Mucosa of gallbladder (tissue), 1 donor: ENCODE data around the gene KLC3. TPM values are rescaled to one million over a fixed set of nuclear protein-coding genes. Genes with fewer than 3 reads are reported as not detected.
"Not testable (repeated sequence)": the region's sequence is repeated elsewhere in the genome, so short reads cannot be mapped to it uniquely, and the experiment has no call there.

Experiments
- DNase-seq: peaks from one replicate; pipeline ENCODE4 v3.0.0-alpha.2; 2020; ENCODE audit warnings: low spot score
- total RNA-seq: library from RNA; stranded (reverse); gene quantifications from one replicate; pipeline ENCODE4 v1.2.1, GENCODE V29; 2021
- donor health status: DM: no; HTN: no; CAD: no.

KLC3 gene
- 0.23 TPM for total RNA-seq

DNA sequence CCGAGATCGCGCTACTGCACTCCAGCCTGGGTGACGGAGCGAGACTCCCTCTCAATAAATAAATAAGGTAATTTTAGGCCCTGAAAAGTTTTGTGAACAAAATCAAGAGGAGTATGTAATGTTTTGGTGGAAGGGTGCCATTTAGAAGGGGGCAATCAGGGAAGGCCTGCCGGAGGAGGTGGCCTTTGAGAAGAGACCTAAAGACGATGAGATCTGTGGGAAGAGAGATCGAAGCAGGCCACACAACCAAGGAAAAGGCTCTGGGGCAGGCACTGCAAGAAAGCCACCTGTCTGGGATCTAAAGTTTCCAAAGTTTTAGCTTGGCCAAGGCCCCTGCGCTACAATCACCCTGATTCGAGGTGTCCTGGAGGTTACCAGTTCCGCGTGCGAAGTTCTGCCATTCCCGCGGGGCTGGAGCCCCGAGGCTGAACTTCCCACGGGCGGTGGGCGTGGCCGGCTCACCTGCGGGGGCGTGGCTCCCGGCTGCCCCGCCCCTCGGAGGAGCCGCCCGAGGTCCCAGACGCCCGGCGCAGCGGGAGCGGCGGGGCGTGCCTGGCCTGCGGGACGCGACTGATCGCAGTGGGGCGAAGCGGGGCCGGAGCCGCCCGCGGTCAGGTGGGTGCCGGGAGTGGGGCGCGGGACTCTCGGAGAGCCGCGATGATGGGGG, at the start of gene KLC3:
Gene KLC3, plus strand, starts transcription at position 519 of the 667 bp plus-strand sequence. CDS start 4,792 bp downstream, outside the sequence.
- peak; percentile 24 for DNase-seq

DNA sequence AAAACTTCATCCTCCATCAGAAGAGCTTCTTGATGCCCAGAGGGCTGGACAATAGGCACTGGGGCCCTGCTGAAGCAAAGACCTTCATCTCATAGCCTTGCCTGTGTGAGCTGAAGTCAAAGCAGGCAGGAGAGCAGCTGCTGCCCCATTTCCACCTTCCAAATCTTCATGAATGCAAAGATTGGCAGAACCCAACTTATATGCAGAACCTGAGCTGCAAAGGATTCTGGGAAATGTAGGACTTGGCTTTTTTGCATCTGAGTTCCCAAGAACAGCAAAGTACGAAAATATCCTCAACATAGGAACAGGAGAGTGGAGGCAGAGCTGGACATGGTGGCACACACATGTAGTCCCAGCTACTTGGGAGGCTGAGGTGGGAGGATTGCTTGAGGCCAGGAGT, 48.7 kb upstream of the KLC3 start:
- no peak for DNase-seq

DNA sequence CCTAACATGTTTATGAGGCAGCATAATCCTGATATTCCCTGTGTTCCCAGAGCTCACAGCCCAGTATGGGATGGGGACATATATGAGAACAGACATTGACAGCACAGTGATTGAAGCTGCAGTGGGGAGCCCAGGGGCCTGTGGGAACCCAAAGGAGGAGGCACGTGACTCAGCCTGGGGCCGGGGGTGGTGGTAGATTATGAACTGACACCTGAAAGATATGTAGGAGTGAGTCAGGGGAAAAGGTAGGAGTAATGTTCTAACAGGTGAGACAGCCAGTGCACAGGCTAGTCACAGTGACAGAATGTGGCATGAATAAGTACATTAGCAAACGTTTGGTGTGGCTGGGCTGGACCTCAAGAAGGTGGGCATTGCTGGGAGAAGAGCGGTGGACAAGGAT, 46.9 kb upstream of the KLC3 start:
- no peak for DNase-seq

DNA sequence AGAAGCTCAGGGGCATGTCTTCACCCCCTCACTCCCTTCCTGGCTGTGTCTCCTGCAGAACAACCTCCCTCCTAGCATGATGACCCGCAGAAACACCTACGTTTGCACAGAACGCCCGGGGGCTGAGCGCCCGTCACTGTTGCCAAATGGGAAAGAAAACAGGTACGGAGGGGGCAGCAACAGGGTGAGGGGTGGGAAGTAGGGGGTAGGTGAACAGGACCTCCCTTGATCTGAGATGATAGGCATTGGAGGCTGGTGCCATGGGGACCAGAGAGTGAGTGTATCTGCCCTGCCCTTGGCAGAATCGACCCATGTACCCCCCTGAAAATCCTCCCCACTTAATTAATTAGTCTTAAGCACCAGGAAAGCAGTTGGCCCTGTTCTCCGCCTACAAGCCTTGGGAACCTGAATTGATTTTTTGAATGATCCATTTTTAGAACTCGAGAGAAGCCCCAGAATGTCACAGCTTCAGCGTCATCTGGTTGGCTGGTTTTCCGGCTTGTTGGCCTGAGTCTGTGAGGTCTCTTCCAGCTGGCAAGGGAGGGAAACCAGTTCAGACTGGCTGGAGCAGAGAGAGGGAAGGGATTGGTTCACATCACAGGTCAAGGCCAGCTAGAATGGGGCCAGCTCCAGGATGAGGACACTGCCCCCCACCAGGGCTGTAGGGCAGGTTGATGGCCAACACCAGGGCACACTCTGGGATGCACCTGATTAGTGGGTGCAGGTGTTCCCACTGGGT, 46.1 kb upstream of the KLC3 start:
- DNase-seq: peak; percentile 82

DNA sequence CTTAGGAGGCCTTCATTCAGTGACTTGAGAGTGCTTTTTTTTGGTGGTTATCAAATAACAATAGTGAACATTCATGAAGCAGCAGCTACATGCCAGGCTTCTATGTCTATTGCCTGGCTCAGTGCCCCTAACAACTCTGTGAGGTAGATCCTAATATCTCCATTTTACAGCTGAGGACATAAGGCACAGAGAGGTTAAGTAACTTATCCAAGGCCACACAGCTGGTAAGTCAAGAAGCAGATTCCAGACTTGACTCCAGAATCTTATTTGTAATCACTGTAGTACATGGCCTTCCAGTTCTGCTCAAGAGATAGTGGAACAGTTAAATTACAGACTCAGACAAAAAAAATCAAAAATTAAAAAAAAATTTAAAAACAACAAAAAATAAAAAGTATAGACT, 44.7 kb upstream of the KLC3 start:
- DNase-seq: no peak

DNA sequence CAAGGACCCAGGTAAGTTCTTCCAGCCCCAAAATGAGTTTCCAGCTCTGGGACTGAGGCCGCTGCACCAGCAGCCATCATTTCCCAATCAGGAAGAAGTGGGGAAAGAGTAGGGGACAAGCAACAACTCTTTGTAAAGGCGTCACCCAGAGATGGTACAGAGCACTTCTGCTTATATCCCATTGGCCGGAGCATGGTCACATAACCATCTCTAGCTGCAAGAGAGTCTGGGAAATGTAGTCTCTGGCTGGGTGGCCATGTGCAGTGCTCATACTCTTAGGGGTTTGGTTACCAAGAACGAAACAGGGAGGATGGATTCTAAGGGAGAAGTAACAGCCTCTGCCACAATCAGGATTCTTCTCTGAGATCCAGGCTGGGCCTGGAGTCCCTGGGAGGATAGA, 44.2 kb upstream of the KLC3 start:
- DNase-seq: no peak

DNA sequence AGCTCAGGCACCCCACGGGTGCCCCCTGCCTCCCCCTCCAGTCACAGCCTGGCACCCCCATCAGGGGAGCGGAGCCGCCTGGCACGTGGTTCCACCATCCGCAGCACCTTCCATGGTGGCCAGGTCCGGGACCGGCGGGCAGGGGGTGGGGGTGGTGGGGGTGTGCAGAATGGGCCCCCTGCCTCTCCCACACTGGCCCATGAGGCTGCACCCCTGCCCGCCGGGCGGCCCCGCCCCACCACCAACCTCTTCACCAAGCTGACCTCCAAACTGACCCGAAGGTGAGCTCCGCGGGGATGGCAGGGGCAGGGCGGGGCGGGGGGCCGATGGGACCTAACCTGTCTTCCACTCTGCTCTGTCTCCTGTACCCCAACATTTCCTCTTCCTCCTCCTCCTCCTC, 42.9 kb upstream of the KLC3 start:
- DNase-seq: no peak

DNA sequence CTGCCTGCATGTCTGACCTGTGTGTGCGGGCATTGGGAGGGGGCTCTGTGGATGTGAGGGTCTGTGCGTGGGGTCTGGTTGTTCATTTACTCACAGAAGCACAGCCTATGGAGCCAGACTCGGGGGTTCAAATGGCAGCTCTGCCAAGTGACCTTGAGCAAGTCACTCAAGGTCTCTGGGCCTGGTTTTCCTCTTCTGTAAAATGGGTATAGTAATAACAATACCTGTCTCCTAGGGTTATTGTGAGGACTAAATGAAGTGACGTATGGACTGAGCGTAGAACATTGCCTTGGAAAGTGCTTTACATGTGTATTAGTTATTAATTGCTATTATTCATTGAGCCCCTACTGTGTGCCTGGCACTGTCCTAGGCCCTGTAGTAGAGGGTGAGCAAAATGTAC, 42.3 kb upstream of the KLC3 start:
- DNase-seq: no peak

DNA sequence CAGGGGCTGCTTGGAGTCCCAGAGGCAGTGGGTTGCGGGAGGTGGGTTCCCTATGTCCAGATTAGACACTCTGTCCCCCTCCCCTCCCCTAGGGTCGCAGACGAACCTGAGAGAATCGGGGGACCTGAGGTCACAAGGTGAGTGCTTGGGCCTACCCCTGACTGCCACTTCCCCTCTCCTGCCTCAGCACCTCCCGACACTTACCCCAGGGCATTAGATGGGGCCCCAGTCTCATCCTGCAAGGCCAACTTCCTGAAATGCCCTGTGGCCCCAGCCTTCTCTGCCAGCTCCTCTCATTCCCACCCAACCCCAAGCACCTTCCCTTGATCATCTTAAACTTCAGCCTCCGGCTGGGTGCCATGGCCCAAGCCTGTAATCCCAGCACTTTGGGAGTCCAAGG, 40.8 kb upstream of the KLC3 start:
- DNase-seq: no peak

DNA sequence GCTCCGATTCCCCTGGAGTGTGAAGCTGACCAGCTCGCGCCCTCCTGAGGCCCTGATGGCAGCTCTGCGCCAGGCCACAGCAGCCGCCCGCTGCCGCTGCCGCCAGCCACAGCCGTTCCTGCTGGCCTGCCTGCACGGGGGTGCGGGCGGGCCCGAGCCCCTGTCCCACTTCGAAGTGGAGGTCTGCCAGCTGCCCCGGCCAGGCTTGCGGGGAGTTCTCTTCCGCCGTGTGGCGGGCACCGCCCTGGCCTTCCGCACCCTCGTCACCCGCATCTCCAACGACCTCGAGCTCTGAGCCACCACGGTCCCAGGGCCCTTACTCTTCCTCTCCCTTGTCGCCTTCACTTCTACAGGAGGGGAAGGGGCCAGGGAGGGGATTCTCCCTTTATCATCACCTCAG, 38.1 kb upstream of the KLC3 start:
- no peak for DNase-seq

DNA sequence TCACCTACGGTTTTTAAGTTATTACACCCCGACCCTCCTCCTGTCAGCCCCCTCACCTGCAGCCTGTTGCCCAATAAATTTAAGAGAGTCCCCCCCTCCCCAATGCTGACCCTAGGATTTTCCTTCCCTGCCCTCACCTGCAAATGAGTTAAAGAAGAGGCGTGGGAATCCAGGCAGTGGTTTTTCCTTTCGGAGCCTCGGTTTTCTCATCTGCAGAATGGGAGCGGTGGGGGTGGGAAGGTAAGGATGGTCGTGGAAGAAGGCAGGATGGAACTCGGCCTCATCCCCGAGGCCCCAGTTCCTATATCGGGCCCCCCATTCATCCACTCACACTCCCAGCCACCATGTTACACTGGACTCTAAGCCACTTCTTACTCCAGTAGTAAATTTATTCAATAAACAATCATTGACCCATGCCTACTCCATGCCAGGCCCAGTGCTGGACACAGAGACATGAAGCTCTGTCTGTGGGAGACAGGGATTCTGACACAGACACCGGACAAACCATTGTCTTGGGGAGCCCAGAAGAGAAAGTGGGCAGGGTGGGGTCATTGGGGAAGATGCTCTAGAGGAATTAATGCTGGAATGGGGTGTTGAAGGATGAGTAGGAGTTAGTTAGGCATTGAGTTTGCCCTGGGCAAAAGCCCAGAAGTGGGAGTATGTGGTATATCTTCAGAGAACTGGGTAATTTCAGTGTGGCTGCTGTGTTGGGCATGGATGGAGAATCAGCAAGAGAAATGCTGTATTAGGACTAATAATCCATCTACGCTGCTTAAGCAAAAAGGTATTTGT, 37.1 kb upstream of the KLC3 start:
- no peak for DNase-seq

DNA sequence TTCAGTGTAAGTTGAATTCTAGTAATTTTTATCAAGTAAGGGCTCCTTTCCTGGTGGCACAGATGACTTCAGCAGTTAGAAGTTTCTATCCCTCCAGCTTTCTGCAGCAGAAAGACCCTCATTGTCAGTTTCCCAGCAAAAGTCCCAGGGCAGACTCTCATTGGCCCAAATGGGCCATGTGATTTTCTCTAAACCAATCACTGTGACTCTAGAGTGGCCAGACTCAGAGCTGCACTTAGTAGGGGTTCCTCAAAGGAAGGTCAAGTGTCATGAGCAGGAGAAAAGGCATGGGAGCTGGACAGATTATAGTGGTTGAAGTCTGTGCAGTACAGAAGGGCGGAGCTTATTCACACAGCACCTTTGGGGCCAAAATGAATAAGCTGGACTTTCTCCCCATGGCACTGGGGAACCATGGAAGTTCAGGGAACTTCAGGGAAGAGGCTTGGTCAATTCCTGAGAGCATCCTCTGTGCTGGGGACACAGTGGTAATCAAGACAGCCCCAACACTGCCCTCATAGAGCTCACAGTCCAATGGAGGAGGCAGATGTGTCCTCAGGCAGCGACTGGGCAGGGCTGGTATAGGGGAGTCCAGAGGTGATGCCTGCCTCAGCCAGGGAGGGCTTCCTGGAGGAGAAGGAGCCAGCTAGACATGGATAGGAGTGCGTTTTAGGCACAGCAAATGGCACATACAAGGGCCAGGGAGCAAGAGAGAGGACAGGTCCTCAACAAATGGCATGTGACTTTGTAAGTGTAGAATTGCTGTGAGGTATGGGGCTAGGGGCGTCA, 36.2 kb upstream of the KLC3 start:
- DNase-seq: no peak

DNA sequence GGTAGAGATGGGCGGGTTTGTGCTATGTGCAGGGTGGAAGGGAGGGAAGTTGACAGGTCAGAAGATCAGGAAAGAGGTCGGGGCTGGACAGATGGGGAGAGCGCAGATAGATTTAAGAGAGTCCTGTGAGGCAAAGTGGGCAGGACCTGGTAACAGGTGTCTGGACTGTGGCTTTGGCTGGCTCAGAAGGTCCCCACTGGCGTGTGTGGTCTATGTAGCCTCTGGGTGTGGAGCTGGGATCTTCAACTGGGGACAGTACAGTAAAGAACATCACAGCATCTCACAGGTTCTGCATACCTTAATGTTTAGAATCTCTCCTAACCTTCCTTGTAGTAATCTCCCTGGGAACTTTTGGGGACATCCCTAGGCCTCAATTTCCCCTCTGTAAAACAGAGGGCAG, 35.5 kb upstream of the KLC3 start:
- no peak for DNase-seq

DNA sequence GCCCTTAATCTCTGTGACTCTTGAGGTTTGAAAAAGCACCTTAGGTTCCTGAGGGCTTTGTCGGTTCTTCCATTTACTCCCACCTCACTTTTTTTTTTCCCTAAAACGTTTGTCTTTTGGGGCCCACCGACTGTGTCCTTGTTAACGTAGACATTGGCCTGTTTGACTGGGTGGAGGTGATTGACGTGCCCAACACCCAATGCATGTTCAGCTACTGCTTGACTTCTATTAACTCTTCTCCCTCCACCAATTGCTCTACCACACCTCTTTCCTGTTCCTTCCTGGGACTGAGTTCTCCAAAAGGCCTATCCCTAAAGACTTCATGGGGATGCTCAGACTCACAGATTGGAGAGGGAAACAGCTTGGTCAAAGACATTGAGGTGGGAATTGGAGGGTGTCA, 35.1 kb upstream of the KLC3 start:
- no peak for DNase-seq

DNA sequence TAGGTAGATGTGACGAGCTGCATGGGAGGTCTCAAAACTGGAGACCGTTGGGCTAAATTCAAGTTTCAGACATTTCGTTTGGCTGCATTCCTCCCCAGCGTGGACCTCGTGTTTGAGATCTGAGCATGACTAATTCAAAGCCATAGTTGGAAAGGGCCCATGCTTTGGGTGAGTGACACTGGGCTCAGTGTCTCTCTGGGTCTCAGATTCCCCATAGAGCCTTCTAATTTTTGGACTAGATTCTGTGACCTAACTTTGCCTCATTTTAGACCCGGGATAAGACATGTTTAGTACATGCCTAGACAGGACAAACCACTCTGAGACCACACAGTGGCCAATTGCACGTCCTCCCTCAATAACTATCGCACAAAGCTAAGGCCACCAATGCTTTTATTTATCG, 34.5 kb upstream of the KLC3 start:
- DNase-seq: no peak

DNA sequence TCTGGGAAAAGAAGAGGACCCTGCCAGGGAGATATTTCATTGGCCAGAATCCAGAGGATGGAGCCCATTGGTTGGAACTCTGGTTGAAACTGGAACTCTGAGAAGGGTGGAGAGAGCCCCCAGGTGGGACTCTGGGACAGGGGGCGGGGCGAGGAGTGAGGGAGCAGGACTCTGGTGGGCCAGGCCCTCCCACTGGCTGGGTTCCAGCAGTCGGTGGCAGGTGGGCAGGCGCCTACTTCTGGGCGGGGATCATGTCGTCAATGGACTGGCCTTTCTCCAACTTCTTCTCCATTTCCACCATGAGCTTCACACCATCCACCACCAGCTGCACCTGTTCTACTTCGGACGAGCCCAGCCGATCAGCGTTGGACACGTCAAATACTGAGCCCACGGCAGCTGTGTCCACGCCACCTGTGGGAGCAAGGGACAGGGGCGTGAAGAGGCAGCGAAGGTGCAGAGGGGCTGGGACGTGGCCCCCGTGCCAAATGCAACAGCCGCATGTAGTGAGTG, 34.0 kb upstream of the KLC3 start:
- DNase-seq: no peak

DNA sequence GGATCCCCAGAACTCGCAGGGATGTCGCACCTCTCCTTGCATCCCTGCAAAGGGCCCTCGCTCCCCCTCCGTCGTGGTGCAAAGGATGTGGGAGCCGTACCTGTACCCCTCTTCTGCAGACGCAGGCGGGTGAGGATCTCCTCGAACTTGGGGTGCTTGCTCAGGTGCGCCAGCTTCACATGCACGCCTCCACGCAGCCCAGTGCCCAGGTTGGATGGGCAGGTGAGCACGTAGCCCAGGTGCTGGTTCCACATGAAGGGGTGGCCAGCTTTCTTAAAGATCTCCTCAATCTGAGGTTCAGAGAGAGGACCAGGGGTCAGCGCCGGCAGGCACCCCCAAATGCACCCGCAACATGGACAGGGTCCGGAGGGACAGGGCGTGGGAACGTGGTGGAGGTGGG, 33.2 kb upstream of the KLC3 start:
- no peak for DNase-seq

DNA sequence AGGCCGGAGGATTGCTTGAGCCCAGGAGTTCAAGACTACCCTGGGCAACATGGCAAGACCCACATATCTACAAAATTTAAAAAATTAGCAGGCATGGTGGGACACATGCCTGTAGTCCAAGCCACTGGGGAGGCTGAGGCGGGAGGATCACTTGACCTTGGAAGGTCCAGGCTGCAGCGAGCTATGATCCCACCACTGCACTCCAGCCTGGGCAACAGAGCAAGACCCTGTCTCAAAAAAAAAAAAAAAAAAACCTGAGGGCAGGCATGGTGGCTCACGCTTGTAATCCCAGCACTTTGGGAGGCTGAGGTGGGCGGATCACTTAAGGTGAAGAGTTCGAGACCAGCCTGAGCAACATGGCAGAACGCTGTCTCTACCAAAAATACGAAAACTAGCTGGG, 31.2 kb upstream of the KLC3 start:
- DNase-seq: not testable (repeated sequence)

DNA sequence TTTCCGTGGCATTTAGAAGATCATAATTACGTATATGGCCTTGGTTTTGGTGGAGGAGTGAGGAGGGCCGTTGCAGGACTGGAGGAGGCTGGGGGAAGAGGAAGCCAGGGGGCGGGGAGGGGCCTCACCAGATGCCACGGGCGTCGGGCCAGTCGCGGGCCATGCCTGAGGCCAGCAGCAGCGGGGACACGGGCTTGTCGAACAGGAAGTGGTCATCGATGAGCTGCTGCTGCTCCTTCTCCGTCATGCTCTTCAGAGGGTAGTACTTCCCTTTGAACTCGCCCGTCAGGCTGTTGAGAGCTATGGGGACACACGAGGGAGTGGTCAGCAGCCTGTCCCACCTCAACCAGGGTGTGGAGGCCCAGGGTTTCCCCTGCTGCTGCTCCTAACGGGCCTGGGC, 28.9 kb upstream of the KLC3 start:
- no peak for DNase-seq

DNA sequence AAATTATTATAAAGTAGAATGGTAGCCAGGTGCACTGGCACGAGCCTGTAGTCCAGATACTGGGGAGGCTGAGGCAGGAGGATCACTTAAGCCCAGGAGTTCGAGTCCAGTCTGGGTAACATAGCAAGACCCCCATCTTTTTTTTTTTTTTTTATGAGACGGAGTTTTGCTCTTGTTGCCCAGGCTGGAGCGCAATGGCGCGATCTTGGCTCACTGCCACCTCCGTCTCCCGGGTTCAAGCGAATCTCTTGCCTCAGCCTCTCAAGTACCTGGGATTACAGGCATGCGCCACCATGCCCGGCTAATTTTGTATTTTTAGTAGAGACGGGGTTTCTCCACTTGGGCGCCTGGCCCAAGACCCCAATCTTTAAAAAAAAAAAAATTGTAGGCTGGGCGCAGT, 28.3 kb upstream of the KLC3 start:
- not testable (repeated sequence) for DNase-seq

DNA sequence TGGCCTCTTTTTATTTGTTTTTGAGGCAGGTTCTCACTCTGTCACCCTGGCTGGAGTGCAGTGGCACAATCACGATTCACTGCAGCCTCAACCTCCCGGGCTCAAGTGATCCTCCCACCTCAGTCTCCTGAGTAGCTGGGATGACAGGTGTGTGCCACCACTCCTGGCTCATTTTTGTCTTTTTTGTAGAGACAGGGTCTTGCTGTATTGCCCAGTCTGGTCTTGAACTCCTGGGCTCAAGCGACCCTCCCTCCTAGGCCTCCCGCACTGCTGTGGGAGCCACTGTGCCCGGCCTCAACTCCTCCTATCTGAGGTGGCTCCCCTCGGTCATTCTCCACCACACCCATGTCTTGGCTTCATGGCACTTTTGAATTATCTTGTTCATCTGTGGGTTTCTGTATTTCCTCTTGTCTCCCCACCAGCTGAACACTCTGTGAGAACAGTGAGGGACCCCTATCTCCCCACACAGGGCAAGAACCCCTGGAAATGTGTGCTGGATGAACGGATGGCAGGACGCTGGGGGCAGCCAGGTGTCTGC, 25.8 kb upstream of the KLC3 start:
- DNase-seq: no peak

DNA sequence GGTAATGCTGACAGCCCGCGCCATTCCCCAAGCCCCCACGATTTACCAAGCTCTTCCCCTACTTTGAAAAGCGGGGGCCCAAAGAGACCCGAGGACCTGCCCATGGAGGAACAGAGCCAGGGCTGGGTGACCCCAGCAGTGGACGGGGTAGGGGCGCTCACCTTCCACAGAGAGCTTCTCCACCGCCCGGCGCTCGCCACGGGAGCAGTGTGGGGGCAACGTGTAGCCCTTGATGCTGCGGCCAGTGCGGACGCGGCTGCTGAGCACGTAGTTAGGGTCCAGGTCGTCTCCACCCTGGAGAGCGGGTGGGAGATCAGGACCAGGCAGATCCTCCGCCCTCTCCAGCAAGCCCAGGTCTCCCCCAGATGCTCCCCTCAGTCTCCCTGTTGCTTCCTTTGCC, 25.2 kb upstream of the KLC3 start:
- no peak for DNase-seq
